Head of caudate nucleus (tissue), 42 donors: Measurements from ENCODE around the gene KMT5B.
A peak's percentile ranks its signal among the peaks of the same experiment; 100 is the strongest.

Source experiments
- DNase-seq, 42 donors: peaks; one replicate each; pipeline versions ENCODE4 v3.0.0 to v3.0.0-alpha.2; 2020 to 2021; ENCODE audit warnings: mixed read lengths in 7 of 42
- intact Hi-C: fragments of 100-400 bp; cut with DNase I; formaldehyde crosslinking; loops from one replicate; pipeline ENCODE4 v1.15.0; 2022

KMT5B gene

DNA sequence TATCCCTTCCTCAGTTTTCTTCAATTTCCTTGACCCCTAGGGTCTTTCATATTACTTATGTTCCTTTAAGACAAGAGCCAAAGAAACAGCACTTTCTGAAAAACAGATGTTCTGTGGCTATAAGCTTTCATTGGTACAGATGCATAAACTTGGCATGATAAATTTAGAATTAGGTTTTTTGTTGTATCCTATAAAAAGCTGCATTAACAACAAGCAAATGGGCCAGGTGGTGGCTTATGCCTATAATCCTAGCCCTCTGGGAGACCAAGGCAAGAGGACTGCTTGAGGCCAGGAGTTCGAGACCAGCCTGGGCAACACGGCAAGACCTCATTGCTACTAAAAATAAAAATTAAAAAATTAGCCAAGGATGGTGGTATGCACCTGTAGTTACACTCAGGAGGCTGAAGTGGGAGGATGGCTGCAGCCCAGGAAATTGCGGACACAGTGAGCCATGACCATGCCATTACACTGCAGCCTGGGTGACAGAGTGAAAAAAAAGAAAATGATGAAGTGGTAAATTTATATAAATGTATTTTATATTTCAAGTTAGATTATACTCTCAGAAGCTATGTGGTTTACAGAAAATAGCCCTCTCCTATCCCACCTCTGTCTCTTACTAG lies 18.3 kb downstream of the KMT5B start:
- DNase-seq = no peak
- intact Hi-C loops = no loop called here

DNA sequence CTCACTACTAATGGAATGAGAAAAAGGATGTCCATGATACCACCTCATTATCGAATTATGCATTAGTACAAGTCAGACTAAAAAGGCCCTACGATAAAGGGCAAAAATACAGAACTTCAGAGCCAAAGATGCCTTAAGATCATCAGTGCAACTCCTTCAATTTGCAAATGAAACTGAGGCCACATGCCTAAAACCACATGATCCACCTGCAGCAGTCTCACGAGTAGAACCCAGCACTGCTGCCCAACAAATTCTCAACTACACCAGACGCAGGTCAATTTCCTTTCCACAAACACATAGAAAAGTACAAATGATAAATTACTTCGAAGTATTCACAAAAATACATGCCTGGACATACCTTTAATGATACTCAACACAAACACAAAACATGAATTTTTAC lies 20.1 kb downstream of the KMT5B start:
- intact Hi-C loops = no loop called here
- DNase-seq = no peak

DNA sequence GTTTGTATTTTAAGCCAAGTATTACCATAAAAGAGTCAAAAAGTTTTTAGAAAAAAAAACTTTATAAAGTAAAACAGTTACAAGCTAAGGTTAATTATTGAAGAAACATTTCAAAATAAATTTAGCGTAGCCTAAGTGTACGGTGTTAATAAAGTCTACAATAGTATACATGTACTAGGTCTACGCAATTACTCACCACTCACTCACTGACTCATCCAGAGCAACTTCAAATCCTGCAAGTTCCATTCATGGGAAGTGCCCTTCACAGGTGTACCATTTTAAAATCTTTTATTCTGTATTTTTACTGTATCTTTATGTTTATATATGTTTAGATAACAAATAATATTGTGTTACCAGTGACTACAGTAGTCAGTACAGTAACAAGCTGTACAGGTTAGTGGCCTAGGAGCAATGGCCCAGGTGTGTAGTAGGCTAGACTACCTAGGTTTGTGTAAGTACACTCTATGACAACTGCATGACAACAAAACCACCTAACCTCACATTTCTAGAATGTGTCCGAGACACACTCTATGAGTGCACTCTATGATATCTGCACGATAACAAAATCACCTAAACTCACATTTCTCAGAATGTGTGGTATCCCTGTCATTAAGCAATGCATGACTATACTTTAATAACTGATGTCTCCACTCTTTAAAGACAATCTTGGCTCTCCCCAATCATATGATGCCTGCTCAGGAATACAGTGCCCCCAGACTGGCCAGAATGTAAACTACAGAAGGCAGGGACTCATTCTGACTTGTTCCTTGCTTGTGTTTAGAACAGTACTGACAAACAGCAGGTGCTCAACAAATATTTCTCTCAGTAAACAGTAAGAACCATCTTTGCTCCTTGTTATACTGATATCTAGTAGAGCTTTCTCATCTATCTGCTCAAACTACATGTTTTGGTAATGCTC lies 21.2 kb downstream of the KMT5B start:
- DNase-seq = no peak
- intact Hi-C loops = no loop called here

DNA sequence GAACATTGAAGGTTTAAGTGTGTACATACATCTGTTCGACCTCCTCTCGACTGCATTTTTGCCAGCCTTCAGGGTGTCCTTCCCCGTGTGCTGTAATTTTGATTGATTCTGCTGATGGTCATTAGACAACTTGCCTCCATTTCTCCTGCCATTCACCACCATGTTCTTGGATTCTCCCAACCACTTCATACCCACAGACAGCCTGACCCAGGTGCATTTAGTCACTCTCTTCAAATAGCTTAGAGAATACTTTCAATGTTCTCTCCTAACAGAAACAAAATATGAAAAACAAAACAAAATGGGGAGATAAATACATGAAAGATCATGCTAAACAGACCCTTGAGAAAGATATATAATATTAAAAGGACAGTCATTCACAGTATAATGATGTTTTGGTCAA lies 23.2 kb downstream of the KMT5B start:
- DNase-seq = no peak

DNA sequence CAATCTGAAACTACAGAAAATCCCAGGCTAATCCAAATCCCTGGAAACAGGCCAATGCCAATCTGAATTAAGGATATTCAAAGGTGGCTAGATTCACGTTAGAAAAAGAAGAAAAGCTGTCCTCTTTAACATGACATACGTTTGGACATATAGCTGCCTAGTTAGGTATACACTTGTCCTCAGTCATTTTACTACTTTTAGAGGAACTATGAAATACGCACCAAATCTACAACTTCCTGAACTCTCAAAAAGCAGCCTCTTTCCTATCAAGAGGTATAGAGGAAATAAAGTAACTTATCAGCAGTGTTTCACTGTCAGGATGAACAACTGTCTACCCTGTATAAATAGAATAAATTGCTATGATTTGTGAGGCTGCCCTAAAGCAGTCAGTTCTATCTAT lies 24.0 kb downstream of the KMT5B start:
- intact Hi-C loops = no loop called here
- DNase-seq = no peak

More for the DNA sequence above, 23.2 kb downstream of the KMT5B start:
- intact Hi-C loops = no loop called here

DNA sequence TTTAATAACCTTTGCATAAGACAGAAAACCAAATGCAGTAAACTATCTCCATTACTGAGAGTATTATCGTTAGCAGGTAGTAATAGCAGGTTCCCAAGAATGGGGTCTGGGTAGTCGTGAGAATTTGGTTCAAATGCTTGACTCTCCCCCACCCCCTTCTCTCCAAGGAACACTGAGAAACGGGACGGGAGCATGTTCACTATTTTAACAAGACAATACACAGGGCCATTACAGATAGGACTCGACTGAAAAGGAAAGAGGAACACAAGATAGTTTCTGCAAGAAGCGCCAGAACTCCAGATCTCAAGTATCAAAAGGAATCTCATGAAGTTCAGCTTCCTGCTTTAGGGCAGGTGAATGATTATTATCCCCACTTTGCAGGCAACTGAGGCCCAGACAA lies 27.0 kb downstream of the KMT5B start:
- intact Hi-C loops = no loop called here
- no peak for DNase-seq

DNA sequence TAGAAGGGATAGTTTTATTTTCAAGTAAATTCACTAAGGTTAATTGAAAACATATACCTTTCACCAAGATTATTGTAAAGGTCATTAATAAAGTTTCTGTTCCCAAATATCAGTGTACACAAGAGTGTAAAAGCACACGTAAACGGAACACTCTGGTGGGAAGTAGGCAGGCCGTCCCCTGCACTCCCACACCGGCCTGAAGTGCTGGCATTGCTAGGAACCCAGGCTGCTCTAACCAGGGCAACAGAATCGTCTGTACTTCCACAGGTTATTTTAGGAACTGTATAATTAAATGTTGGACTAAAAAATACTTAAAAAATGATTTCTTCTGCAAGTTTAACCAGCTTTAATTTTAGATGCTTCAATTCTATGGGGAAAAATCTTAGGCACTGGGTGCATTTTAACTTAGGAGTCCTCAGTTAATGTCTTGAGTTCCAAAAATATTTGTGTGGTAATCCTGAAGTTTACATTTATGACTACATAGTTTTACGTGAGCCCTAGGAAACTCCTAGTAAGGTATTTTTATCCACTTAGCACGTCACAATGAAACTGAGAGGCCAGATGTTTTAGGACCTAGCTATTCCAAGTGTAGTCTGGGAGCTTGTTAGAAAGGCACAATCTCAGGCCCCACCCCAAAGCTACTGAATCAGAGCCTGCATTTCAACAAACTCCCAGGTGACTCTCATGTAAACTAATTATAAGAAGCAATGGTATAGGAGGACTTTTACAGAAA lies 31.2 kb downstream of the KMT5B start:
- no peak for DNase-seq
- intact Hi-C loops = no loop called here

DNA sequence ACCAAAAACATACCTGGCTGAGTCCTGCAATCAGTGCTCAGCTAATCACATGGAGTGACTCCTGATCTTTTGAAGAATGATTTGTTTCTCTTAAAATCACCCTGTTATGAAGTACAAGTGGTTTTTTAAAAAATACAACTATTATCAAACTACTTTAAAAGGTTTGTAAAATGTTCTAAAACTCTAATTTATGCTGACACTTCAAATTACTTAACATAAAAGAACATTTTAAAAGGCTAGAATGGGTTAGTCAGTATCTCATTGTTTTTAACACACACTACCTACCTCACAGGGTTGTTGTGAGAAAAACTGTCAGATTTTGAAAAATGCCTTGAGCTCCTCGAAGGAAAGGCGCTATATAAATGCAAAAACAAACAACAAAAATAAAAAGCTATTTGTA lies 33.2 kb downstream of the KMT5B start:
- intact Hi-C loops = no loop called here
- no peak for DNase-seq

DNA sequence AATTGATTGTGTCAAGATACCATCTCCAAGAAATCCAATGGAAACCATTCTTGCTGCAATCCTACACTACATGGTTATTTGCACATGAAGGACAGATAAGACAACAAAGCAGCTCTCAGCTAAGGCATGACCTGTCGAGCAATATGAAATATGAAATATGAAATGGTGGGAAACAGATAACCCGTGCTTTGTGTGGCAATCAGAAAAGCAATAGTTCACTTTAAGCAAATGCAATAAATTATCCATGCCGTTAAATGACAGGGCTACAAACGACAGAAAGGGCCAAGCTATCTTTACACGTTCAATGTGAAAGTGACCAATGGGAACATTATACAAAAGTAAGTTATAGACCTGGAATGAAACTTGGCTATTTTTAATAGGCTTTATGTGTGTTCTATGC lies 35.2 kb downstream of the KMT5B start:
- intact Hi-C loops = no loop called here
- DNase-seq = no peak

DNA sequence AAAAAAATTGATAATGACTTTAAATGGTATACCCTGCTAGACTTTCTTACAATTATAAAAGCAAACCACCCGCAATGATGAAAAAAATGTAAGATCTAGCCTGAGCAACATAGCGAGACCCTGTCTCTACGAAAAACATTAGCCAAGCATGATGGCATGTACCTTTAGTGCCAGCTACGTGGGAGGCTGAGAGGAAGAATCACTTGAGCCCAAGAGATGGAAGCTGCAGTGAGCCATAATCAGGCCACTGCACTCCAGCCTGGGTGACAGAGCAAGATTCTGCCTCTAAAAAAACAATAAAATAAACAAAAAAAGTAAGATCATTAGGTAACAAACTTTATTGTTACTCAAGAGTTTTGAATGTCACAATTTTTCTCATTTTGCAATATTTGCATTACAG lies 39.2 kb downstream of the KMT5B start:
- intact Hi-C loops = no loop called here
- no peak for DNase-seq

DNA sequence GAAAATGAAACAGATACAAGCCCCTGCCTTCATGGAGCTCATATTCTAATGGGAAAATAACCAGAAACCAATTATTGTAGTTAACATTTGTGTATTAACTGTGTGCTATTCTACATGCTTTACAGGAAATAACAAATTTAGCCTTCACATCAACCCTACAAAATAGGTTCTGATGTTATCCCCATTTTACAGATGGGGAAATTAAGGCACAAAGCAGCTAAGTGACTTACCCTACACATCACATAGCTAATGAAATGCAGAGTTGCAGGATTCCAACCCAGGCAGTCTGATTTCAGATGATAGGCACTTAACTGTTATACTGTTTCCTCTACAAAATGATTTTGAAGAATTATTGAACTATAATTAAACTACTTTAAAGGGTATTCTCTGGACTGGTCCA lies 43.7 kb downstream of the KMT5B start:
- DNase-seq = no peak
- intact Hi-C loops = no loop called here

DNA sequence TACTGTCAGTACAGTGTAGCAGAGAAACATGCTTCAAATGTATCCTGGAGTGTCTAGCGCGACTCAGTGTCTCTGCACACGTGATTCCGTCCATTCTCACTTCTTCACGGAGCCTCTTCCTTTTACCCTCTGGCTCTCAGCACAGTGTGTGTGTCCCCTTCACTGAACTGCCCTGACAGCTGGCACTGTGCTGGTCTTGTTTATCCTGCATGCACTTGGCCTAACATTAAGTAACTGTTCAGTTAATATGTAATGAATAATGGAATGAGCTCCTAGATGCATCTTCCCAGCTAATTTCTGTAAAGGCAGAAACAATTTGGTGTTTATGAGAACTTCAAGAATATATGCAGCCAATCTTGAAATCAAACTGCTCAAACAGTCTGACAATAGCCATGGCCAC lies 44.4 kb downstream of the KMT5B start:
- no peak for DNase-seq
- intact Hi-C loops = no loop called here

DNA sequence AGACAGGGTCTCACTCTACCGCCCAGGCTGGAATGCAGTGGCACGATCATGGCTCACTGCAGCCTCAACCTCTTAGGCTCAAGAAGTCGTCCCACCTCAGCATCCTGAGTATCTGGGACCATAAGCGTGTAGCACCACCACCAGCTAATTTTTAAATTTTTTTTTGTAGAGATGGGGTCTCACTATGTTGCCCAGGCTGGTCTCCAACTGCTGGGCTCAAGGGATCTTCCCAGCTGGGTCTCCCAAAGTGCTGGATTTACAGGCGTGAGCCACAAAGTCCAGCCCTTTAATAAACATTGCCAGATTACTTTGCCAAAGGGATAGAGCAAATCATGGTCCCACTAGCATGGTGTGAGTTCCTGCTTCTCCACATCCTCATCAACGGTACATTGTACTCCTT lies 45.6 kb downstream of the KMT5B start:
- no peak for DNase-seq
- intact Hi-C loops = no loop called here

DNA sequence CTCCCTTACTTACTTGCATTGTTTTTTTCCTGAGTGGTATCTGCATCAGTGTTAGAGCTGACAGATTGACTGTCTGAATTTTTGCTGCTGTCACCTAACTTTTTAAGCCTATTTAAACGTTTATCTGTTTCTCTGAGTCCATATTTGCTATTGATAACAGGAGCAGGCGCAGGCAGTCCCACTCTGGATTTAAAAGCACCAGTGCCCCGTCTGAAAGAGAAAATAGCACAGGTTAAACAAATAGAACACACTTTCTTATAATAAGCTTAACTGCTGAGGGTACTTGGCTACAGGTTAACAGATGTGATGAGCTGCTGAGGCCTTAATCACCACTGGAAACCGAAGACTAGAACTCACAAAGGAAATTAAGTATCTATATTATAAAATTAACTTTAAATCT lies 46.1 kb downstream of the KMT5B start:
- intact Hi-C loops = no loop called here
- no peak for DNase-seq

DNA sequence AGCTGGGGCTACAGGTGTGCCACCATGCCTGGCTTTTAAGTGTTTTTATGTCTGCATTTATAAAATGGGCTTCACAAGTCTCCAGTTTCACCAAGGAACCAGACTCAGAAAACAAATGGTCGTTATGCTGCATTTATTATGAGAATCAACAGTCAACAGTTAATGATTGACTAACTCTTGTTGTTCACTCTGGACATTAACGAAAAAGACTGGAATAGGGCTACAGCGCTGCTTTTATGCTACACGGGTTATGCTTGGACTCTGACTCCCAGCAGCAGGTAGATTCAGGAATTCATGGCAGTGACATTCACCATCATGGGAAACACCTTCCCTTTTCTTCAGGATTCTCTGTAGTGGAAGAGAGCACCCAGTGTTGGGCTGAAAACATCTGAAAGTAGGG lies 47.5 kb downstream of the KMT5B start:
- intact Hi-C loops = no loop called here
- DNase-seq = no peak

DNA sequence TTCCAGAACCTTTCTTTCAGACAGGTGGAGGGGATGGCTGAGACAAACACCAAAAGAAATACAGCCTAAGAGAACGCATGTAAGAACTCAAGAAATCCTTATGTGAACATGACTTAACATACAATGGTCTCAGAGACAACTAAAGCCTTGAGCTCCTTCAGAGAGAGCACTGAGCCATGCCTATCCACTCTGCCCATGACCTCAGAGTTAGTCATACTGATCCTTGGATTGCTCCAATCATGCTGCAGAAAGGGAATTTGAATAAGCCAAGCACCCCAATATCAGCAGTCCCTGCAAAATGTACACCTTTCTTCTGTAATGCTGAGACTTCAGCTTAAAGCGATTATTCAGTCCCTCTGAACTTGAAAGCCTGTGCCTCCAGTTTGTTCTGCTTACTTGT lies 48.7 kb downstream of the KMT5B start:
- no peak for DNase-seq
- intact Hi-C loops = no loop called here

DNA sequence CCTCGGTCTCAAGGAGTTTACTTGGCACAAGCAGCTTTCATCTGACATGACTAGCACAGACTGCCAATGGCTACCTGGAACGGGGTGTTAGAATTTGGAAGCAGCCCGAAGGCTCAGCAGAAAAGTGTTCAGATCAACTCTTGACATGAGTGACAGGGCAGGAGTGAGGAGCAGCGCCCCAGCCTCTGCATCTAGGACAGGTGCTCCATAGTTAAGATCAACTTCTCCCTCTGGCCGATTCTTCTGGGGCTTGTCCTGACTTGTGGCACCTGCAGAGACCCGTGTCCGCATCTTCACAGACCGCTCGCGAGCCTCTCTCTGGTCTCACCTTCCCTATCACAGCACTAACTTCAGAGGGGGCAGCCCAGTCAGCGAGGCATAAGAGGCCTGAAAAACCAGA lies 49.4 kb downstream of the KMT5B start:
- intact Hi-C loops = no loop called here
- peak in 1 of 42 donors; percentile 33 for DNase-seq

DNA sequence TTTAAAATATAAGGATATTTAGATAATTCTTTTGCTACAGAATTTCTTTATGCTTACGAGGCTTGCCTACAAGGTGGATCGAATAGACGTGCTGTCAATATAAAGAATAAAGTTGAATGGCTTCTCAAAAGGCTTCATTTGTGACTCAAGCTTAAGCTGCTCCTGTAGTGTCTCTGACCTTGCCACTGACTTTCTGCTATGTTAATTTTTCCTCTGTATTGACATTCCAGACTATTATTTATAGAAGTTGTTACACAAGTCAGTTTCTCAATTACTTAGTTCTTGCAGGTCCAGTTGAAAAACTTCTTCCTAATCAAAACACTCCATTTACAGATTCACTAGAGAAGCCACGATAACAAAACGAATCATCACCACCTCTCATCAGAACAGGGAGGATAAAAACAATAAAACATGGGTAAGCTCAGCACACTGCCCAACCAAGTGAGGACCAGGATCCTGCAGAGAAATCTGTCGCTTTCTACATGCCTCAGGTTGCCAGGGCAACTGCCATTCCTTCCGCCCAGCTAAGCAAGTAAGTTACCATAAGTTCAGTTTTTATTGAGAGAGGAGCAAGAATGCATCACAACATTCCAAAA lies 52.9 kb downstream of the KMT5B start:
- intact Hi-C loops = no loop called here
- DNase-seq = peak in 2 of 42 donors; percentile 18 to 34

DNA sequence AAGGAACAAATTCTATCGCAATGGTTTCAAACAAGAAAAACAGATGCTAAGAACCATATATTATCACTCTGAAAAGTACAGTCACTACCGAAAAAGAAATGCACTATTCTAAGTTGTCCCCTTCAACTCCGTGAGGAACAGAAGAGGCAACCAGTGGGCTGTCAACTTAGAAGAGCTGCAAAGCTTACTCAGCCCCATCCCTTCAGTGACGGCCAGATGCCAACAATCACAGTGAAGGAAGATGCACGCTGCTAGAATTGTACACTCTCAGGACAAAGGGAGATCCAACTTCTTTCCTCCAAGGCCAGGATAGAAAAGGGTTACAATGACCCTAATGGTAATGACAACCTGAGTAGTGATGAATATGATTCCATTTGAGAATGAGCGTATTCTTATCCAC lies 53.4 kb downstream of the KMT5B start:
- DNase-seq = peak in 1 of 42 donors; percentile 7
- intact Hi-C loops = no loop called here

DNA sequence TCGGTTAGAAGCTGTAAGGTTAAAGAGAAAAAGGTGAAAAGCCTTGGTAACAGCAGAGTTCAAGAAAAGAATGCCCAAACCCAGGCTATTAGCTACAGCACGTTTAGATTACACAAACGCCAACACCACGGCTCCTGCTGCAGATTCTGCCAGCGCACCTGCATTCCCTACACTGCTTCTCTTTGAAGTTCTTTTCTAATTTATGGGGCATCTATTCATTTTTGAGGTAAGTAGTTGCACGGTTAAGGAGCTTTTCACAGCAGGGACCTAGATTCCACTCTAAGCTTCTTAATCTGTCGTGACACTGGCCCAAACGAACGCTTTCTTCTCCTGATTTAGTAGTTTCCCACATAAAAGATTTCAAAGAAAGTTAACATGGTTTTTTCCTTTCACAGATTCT lies 53.9 kb downstream of the KMT5B start:
- intact Hi-C loops = no loop called here
- peak in 1 of 42 donors; percentile 9 for DNase-seq
